H9 (cell line): ENCODE results near the gene MVD. TPM values are rescaled to one million over a fixed set of nuclear protein-coding genes. Genes with fewer than 3 reads are reported as not detected.

ENCODE experiments used
- DNase-seq: peaks from one replicate; pipeline ENCODE4 v3.0.0-alpha.2; 2017
- H2AFZ ChIP-seq: one replicate; pipeline ENCODE4 v1.6.1; 2013; ENCODE audit warnings: mild to moderate bottlenecking, low read length, control low read depth, moderate library complexity
- H2AK5ac ChIP-seq: 2 replicates; pipeline ENCODE4 v1.6.1; 2013; ENCODE audit warnings: low read length, control low read depth, mixed read lengths; ENCODE audit not compliant: insufficient read length
- H2BK120ac ChIP-seq: one replicate; pipeline ENCODE4 v1.6.1; 2013; ENCODE audit warnings: low read depth, mild to moderate bottlenecking, low read length, control low read depth, inconsistent platforms; ENCODE audit not compliant: poor library complexity, severe bottlenecking
- H2BK12ac ChIP-seq: 2 replicates; pipeline ENCODE4 v1.6.1; 2013; ENCODE audit warnings: low read length, control low read depth, mixed read lengths, low read depth; ENCODE audit not compliant: insufficient read length
- H2BK15ac ChIP-seq: 2 replicates; pipeline ENCODE4 v1.6.1; 2013; ENCODE audit warnings: low read depth, low read length, control low read depth
- H2BK20ac ChIP-seq: one replicate; pipeline ENCODE4 v1.6.1; 2013; ENCODE audit warnings: low read depth, mild to moderate bottlenecking, low read length, control low read depth, inconsistent platforms; ENCODE audit not compliant: poor library complexity, severe bottlenecking
- H2BK5ac ChIP-seq: 2 replicates; pipeline ENCODE4 v1.6.1; 2013; ENCODE audit warnings: low read length, control low read depth, mixed read lengths; ENCODE audit not compliant: insufficient read length
- H3K14ac ChIP-seq: 2 replicates; pipeline ENCODE4 v1.6.1; 2013; ENCODE audit warnings: low read length, control low read depth; ENCODE audit not compliant: insufficient read depth
- H3K18ac ChIP-seq: 2 replicates; pipeline ENCODE4 v1.6.1; 2013; ENCODE audit warnings: low read depth, mild to moderate bottlenecking, mixed read lengths, low read length, control low read depth; ENCODE audit not compliant: insufficient read length
- H3K23ac ChIP-seq: 2 replicates; pipeline ENCODE4 v1.6.1; 2013; ENCODE audit warnings: low read length, control low read depth, mixed read lengths, low read depth; ENCODE audit not compliant: insufficient read length
- H3K23me2 ChIP-seq: 2 replicates; pipeline ENCODE4 v1.6.1; 2013; ENCODE audit warnings: low read depth, mild to moderate bottlenecking, mixed read lengths, low read length, control low read depth; ENCODE audit not compliant: insufficient read length, poor library complexity, severe bottlenecking
- H3K27ac ChIP-seq: 2 replicates; pipeline ENCODE4 v1.5.1; 2013; ENCODE audit warnings: low read length, control low read depth, mixed read lengths, low read depth; ENCODE audit not compliant: insufficient read length
- H3K27me3 ChIP-seq: 2 replicates; pipeline ENCODE4 v1.6.1; 2013; ENCODE audit warnings: low read length, control low read depth, inconsistent platforms; ENCODE audit not compliant: insufficient read depth
- H3K4ac ChIP-seq: 2 replicates; pipeline ENCODE4 v1.6.1; 2013; ENCODE audit warnings: low read depth, mild to moderate bottlenecking, control low read depth, inconsistent platforms, low read length, moderate library complexity
- H3K4me1 ChIP-seq: 2 replicates; pipeline ENCODE4 v1.6.1; 2013; ENCODE audit warnings: low read length, control low read depth, inconsistent platforms; ENCODE audit not compliant: insufficient read depth
- H3K4me2 ChIP-seq: 2 replicates; pipeline ENCODE4 v1.6.1; 2013; ENCODE audit warnings: low read length, control low read depth, mixed read lengths; ENCODE audit not compliant: insufficient read length, insufficient read depth
- H3K56ac ChIP-seq: 2 replicates; pipeline ENCODE4 v1.6.1; 2013; ENCODE audit warnings: low read depth, mild to moderate bottlenecking, mixed read lengths, low read length, control low read depth; ENCODE audit not compliant: insufficient read length
- H3K79me1 ChIP-seq: 2 replicates; pipeline ENCODE4 v1.6.1; 2013; ENCODE audit warnings: low read depth, mild to moderate bottlenecking, moderate library complexity, low read length, control low read depth, inconsistent platforms; ENCODE audit not compliant: insufficient read depth, poor library complexity, severe bottlenecking
- H3K79me2 ChIP-seq: 2 replicates; pipeline ENCODE4 v1.6.1; 2013; ENCODE audit warnings: low read length, control low read depth, inconsistent platforms; ENCODE audit not compliant: insufficient read depth
- H3K9ac ChIP-seq: 2 replicates; pipeline ENCODE4 v1.6.1; 2013; ENCODE audit warnings: low read length, control low read depth, mixed read lengths; ENCODE audit not compliant: insufficient read length; ENCODE audit errors: extremely low read depth
- H3K9me3 ChIP-seq: one replicate; pipeline ENCODE4 v1.6.1; 2013; ENCODE audit warnings: low read depth, low read length, inconsistent platforms; ENCODE audit not compliant: control insufficient read depth
- H3T11ph ChIP-seq: one replicate; pipeline ENCODE4 v1.6.1; 2013; ENCODE audit warnings: mild to moderate bottlenecking, low read length, control low read depth, inconsistent platforms
- H4K20me1 ChIP-seq: one replicate; pipeline ENCODE4 v1.6.1; 2013; ENCODE audit not compliant: control insufficient read depth, insufficient read length, insufficient read depth
- H4K5ac ChIP-seq: 2 replicates; pipeline ENCODE4 v1.6.1; 2013; ENCODE audit warnings: low read depth, mild to moderate bottlenecking, mixed read lengths, low read length, control low read depth; ENCODE audit not compliant: insufficient read length
- H4K8ac ChIP-seq: replicated peaks from 2 replicates; pipeline ENCODE4 v1.6.1; 2013; ENCODE audit warnings: low read length, control low read depth, mixed read lengths, low read depth; ENCODE audit not compliant: insufficient read length
- H4K91ac ChIP-seq: 2 replicates; pipeline ENCODE4 v1.6.1; 2013; ENCODE audit warnings: low read depth, mild to moderate bottlenecking, moderate library complexity, mixed read lengths, low read length, control low read depth; ENCODE audit not compliant: insufficient read length
- H3K27ac Mint-ChIP-seq, 3 experiments: 2 replicates in 2 of 3; 3 replicates in 1 of 3; pipeline ENCODE4 v1.8.0; 2020 to 2021; ENCODE audit warnings: mixed read lengths in 3 of 3, mild to moderate bottlenecking in 1 of 3, moderate library complexity in 1 of 3
- H3K27me3 Mint-ChIP-seq: 2 replicates; pipeline ENCODE4 v1.8.0; 2021; ENCODE audit warnings: low read depth, mild to moderate bottlenecking, moderate library complexity, mixed read lengths
- H3K36me3 Mint-ChIP-seq, 3 experiments: 2 replicates in 2 of 3; 3 replicates in 1 of 3; pipeline ENCODE4 v1.8.0; 2020 to 2021; ENCODE audit warnings: low read depth in 3 of 3, mixed read lengths in 3 of 3; ENCODE audit not compliant: insufficient read depth in 1 of 3
- H3K4me1 Mint-ChIP-seq, 2 experiments: 2 replicates each; pipeline ENCODE4 v1.8.0; 2020; ENCODE audit warnings: mixed read lengths in 2 of 2
- H3K4me3 Mint-ChIP-seq, 2 experiments: 2 replicates in 1 of 2; 3 replicates in 1 of 2; pipeline ENCODE4 v1.8.0; 2020 to 2021; ENCODE audit warnings: mild to moderate bottlenecking in 2 of 2, mixed read lengths in 2 of 2, moderate library complexity in 1 of 2
- H3K9me3 Mint-ChIP-seq, 2 experiments: 2 replicates in 1 of 2; 3 replicates in 1 of 2; pipeline ENCODE4 v1.8.0; 2020; ENCODE audit warnings: mild to moderate bottlenecking in 2 of 2, mixed read lengths in 2 of 2, moderate library complexity in 1 of 2
- WGBS: extraction: QIAGEN DNeasy Blood & Tissue Kit; methylation state at CpG from one replicate; pipeline ENCODE4 v1.1.7; 2013; ENCODE audit warnings: missing lambda C conversion rate, low lambda C conversion rate, mixed read lengths; ENCODE audit not compliant: insufficient read length; ENCODE audit errors: extremely low coverage; 5-methylcytosine and 5-hydroxymethylcytosine counted together
- total RNA-seq: library from RNA; stranded (reverse); gene quantifications from 2 replicates; pipeline ENCODE4 v1.2.1, GENCODE V29; 2021
- TF ChIP-seq, protein P1 (sequence below): fragments of 200-600 bp; sonication (generic); conservative IDR thresholded peaks from 3 replicates; pipeline ENCODE4 v1.8.0; 2021; ENCODE audit warnings: antibody characterized with exemption, mild to moderate bottlenecking

Gene MVD
- total RNA-seq, 1 experiment from 2014 or later = 53.2 TPM

DNA sequence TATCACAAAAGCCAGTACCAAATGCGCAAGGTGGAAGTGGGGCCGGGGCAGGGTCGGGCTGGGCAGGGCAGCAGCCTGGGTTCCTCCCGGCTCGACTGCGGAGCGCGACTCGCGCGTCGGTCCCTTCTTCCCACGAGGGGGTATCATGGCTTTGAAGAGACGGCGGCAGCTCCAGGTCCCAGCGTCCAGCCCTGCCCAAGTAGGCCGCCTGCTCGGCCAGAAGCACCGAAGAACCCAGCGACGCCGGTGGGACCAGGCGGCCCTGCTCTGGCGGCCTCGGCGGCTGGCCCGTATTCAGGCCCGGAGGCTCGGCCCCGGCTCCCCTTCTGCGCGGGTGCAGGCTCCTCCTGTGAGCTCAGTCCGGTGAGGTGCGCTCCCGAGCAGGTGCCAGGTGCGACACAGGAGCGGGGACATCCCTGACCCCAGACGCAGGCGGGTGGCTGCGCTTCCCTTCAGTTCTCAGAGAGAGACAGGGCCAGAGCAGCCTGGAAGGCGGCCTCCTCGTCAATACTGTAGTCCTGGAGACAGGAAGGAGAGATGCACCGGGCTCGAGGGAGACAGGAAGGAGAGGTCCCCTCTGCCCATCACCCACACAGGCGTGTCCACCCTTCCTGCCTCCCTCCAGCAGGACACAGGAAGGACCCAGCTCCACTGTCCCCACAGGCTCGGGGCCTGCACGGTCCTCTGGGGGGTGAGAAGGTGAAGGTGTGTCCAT is 34.4 kb upstream of the MVD start:
- H3K23me2 ChIP-seq = peaks cover 3% of the 10 kb centered on the region
- H4K20me1 ChIP-seq = no peaks in the 10 kb centered on the region
- no peak overlapping the region for H2BK15ac ChIP-seq
- H2BK120ac ChIP-seq = no peak overlapping the region
- no peak overlapping the region for H2BK5ac ChIP-seq
- no peak overlapping the region for H3K14ac ChIP-seq
- H3K27me3 ChIP-seq = no peaks in the 10 kb centered on the region
- H3K9ac ChIP-seq = no peak overlapping the region
- H3K9me3 ChIP-seq = no peaks in the 10 kb centered on the region
- no peak overlapping the region for H2AFZ ChIP-seq
- no peaks in the 10 kb centered on the region for H3K4me1 ChIP-seq
- H2BK12ac ChIP-seq = no peak overlapping the region
- no peak overlapping the region for H3K23ac ChIP-seq
- no peak overlapping the region for H3K4me2 ChIP-seq
- H3K4me1 Mint-ChIP-seq = no peaks in the 10 kb centered on the region
- no peak overlapping the region for H3K27ac Mint-ChIP-seq
- no peak overlapping the region for H4K5ac ChIP-seq
- no peaks in the 10 kb centered on the region for H3K79me2 ChIP-seq
- H3K27ac ChIP-seq = no peak overlapping the region
- no CpG with 5 or more reads among the region's 47 CpGs for WGBS
- H4K8ac ChIP-seq = no peak overlapping the region
- TF ChIP-seq, protein P1, sequence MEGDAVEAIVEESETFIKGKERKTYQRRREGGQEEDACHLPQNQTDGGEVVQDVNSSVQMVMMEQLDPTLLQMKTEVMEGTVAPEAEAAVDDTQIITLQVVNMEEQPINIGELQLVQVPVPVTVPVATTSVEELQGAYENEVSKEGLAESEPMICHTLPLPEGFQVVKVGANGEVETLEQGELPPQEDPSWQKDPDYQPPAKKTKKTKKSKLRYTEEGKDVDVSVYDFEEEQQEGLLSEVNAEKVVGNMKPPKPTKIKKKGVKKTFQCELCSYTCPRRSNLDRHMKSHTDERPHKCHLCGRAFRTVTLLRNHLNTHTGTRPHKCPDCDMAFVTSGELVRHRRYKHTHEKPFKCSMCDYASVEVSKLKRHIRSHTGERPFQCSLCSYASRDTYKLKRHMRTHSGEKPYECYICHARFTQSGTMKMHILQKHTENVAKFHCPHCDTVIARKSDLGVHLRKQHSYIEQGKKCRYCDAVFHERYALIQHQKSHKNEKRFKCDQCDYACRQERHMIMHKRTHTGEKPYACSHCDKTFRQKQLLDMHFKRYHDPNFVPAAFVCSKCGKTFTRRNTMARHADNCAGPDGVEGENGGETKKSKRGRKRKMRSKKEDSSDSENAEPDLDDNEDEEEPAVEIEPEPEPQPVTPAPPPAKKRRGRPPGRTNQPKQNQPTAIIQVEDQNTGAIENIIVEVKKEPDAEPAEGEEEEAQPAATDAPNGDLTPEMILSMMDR = no peak
- no peak overlapping the region for H2AK5ac ChIP-seq
- no peak overlapping the region for H3K18ac ChIP-seq
- no peak for DNase-seq
- H4K91ac ChIP-seq = no peak overlapping the region
- no peaks in the 10 kb centered on the region for H3K9me3 Mint-ChIP-seq
- H3K4me3 Mint-ChIP-seq = no peak overlapping the region
- no peak overlapping the region for H3T11ph ChIP-seq
- H3K4ac ChIP-seq = no peak overlapping the region
- no peaks in the 10 kb centered on the region for H3K27me3 Mint-ChIP-seq
- H2BK20ac ChIP-seq = no peak overlapping the region
- no peaks in the 10 kb centered on the region for H3K79me1 ChIP-seq
- no peak overlapping the region for H3K56ac ChIP-seq
- H3K36me3 Mint-ChIP-seq = peaks cover 0 to 15% (median 14%) of the 10 kb centered on the region in 3 experiments; a peak in 4 of 7 replicates
